Kidney epithelial cell (primary cell): ENCODE measurements around the gene LRWD1. TPM values are rescaled to one million over a fixed set of nuclear protein-coding genes. Genes with fewer than 3 reads are reported as not detected.

Source experiments
- DNase-seq: peaks from one replicate; pipeline ENCODE4 v3.0.0-alpha.2; 2010; ENCODE audit warnings: low read depth
- H3K27me3 ChIP-seq: 2 replicates; pipeline ENCODE4 v1.6.0; 2011; ENCODE audit warnings: low read length; ENCODE audit not compliant: control insufficient read depth, insufficient read depth
- H3K36me3 ChIP-seq: 2 replicates; pipeline ENCODE4 v1.5.1; 2011; ENCODE audit warnings: low read length; ENCODE audit not compliant: control insufficient read depth, insufficient read depth
- H3K4me3 ChIP-seq: 2 replicates; pipeline ENCODE4 v1.5.1; 2011; ENCODE audit warnings: low read depth, mild to moderate bottlenecking, control low read depth, low read length
- total RNA-seq: library from RNA; depleted of rRNA; stranded (reverse); fragments of >200 nt; gene quantifications from 2 replicates; pipeline ENCODE4 v1.2.3, GENCODE V29; 2015
- TF ChIP-seq, protein P1 (sequence below): IDR thresholded peaks from 2 replicates; pipeline ENCODE4 v1.5.1; 2011; ENCODE audit warnings: mild to moderate bottlenecking, moderate library complexity, low read length, control low read depth, inconsistent platforms; ENCODE audit not compliant: insufficient read depth, poor library complexity, severe bottlenecking

LRWD1 gene
- total RNA-seq, 1 donor from 2014 or later: 38.0 TPM

DNA sequence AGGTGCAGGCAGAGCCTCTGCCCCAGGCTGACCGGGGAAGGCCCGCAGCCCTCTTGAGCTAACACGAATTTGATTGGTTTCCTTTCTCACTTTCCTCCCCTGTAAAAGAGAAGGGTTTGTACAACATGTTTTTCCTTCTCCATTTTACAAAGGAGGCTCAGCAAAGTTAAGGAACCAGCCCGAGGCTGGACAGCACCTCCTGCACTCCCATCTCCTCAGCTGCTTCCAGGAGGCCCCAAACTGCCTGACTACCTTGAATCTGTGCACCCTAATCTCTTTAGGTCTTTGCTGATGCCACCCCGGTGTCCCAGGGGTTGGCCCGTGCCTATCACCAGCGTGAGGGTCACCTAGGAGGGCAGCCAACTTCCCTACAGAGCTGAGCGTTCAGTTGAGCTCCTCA lies 4.3 kb upstream of the LRWD1 start:
- no peak overlapping the region for H3K4me3 ChIP-seq
- DNase-seq: no peak
- peaks cover 5% of the 10 kb centered on the region for H3K36me3 ChIP-seq
- TF ChIP-seq, protein P1, sequence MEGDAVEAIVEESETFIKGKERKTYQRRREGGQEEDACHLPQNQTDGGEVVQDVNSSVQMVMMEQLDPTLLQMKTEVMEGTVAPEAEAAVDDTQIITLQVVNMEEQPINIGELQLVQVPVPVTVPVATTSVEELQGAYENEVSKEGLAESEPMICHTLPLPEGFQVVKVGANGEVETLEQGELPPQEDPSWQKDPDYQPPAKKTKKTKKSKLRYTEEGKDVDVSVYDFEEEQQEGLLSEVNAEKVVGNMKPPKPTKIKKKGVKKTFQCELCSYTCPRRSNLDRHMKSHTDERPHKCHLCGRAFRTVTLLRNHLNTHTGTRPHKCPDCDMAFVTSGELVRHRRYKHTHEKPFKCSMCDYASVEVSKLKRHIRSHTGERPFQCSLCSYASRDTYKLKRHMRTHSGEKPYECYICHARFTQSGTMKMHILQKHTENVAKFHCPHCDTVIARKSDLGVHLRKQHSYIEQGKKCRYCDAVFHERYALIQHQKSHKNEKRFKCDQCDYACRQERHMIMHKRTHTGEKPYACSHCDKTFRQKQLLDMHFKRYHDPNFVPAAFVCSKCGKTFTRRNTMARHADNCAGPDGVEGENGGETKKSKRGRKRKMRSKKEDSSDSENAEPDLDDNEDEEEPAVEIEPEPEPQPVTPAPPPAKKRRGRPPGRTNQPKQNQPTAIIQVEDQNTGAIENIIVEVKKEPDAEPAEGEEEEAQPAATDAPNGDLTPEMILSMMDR: no peak
- H3K27me3 ChIP-seq: no peaks in the 10 kb centered on the region

DNA sequence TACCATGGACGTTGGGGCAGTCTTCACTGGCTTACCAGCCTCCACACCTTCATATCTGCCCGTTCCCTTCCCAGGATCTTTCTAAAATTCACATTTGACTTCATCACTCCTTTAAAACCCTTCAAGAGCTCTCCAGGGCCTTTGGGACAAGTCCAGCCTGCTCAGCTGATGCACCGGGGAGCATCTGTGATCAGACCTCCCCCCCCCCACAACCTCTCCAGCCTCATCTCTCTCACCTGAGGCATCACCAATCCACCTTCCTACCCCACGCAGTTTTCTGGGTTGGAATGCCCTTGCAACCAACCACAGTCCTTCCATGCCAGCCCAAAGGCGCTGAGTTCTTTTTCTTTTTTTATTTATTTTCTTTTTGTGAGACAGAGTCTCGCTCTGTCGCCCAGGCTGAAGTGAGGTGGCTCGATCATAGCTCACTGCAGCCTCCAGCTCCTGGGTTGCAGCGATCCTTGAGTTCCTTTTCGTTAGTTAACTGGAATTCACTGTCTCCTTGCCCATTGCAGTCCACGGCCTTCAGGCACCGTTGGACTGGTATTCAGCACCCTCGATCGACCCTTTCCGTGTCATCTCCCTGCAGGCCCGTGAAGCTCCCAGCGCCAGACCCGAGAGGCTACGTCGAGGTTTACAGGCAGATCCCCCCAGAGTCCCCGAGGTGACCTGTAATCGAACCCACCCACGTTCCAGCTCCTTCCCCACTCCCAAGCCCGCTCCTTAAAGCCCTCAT lies 775 bp upstream of the LRWD1 start:
- peaks cover 3% of the 10 kb centered on the region for H3K36me3 ChIP-seq
- peak overlapping the region; percentile 68 for H3K4me3 ChIP-seq
- no peak for DNase-seq
- no peaks in the 10 kb centered on the region for H3K27me3 ChIP-seq
- TF ChIP-seq, protein P1: no peak

DNA sequence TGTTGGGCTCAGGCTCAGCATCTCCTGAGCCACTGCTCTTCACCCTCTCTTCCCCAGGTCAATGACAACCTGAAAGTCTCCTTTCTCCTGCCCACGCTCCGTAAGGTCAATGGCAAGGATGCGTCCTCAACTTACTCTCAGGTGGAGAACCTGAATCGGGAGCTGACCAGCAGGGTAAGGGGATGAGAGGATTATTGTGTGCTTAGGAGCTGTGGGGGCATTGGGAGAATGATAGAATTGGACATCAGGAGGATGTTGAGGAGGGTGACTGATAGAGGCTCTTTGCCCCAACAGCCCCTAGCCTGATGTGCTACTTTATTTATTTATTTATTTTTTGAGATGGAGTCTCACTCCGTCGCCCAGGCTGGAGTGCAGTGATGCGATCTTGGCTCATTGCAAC lies 1.3 kb downstream of the LRWD1 start:
- no peak for DNase-seq
- Histone ChIP-seq H3K4me3 (no peak overlapping the region), H3K27me3 (no peaks in the 10 kb centered on the region), H3K36me3 (peaks cover 2% of the 10 kb centered on the region)
- TF ChIP-seq, protein P1: no peak

DNA sequence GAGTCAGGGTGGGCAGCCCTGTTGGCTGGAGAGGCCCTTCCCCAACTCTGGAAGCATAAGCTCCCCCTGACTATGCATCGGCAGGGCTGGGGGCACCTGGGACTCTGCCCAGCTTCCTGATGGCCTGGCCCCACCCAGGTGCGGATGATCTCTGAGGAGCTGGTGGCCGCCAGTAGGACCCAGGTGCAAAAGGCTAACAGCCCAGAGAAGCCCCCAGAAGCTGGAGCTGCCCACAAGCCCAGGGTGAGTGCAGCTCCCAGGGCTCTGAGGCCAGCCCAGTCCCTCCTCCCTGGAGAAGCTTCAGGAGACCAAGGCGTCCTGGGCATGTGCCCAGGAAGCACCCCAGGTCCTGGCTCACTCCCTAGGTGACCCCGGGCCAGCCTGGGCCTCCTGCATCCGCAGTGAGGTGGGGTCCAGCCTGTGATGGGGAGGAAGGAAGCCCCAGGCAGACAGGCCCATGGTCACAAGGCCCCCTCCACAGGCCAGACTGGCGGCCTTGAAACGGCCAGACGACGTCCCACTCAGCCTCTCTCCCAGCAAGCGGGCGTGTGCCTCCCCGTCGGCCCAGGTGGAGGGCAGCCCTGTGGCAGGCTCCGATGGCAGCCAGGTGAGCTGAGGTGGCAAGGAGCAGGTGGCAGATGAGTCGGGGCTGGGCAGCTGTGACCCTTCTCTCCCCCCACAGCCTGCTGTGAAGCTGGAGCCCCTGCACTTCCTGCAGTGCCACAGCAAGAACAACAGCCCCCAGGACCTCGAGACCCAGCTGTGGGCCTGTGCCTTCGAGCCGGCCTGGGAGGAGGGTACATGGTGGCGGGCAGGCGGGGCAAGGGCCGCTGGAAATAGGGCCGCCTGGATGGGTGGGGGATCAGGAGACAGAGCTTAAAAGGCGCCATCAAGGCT lies 3.0 kb downstream of the LRWD1 start:
- TF ChIP-seq, protein P1: no peak
- no peak overlapping the region for H3K4me3 ChIP-seq
- peaks cover 3% of the 10 kb centered on the region for H3K36me3 ChIP-seq
- no peak for DNase-seq
- H3K27me3 ChIP-seq: no peaks in the 10 kb centered on the region

DNA sequence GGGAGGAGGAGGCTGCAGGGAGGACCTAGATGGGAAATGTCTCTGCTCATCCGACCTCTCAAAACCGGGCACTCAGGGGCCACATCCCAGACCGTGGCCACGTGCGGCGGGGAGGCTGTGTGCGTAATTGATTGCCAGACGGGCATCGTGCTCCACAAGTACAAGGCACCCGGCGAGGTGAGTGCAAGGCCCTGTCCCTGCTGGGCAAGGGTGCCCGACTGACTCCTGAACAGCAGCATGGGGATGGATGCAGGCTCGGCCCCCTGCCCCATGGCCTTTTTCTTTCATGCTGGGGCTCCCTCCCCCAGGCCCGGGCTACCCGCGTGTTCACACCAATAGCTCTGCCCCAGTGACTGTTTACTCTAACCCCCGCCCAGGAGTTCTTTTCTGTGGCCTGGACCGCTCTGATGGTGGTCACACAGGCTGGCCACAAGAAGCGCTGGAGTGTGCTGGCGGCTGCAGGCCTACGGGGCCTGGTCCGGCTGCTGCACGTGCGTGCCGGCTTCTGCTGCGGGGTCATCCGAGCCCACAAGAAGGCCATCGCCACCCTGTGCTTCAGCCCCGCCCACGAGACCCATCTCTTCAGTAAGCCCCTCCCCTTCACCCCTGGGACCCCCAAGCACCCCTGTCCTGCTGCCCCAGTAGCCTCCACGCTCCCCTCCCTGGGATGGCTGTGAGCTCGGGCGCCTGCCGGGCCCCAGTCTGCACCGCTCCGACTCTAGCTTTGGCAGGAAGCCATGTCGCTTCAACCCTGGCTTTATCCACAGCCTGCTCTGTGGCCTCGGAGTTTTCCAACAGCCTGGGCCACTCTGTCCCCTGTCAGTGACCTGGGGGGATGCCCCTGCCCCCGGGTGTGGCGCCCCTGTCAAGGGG lies 3.9 kb downstream of the LRWD1 start:
- TF ChIP-seq, protein P1: no peak
- no peak overlapping the region for H3K4me3 ChIP-seq
- no peaks in the 10 kb centered on the region for H3K27me3 ChIP-seq
- peaks cover 4% of the 10 kb centered on the region for H3K36me3 ChIP-seq
- no peak for DNase-seq
